K562 (cell line): ENCODE results near the gene IMPDH2. TPM values are rescaled to one million over a fixed set of nuclear protein-coding genes. Genes with fewer than 3 reads are reported as not detected.

Experiments
- ATAC-seq: fragments of 200-7000 bp; cut with Tn5 transposase; 3 replicates; pipeline ENCODE4 v1.9.1; 2020; ENCODE audit warnings: moderate library complexity
- BruUV-seq: library from RNA; stranded (reverse); fragments of 400-500 nt; replicated peaks from 2 replicates; lab custom pipeline; 2021; lab: Mats Ljungman, UMichigan
- CTCF ChIA-PET: fragments of 300-600 bp; formaldehyde crosslinking; extraction: SDS; loops from one replicate; lab custom pipeline; 2021; ENCODE audit warnings: low intra/inter-chr PET ratio; lab: Yijun Ruan, JAX
- POLR2A ChIA-PET: fragments of 300-600, 350-650 bp; sonication (Branson Sonifier 250); formaldehyde crosslinking; extraction: SDS; loops from one replicate; lab custom pipeline; 2021; ENCODE audit warnings: antibody characterized with exemption, inconsistent platforms; lab: Yijun Ruan, JAX
- DNase-seq, 4 experiments: peaks; one replicate each; pipeline versions ENCODE4 v3.0.0 to v3.0.0-alpha.2; 2011 to 2018; ENCODE audit warnings: low spot score in 3 of 4, mixed read lengths in 3 of 4; ENCODE audit errors: extremely low read depth in 1 of 4
- FAIRE-seq: peaks from 2 replicates; lab custom pipeline; 2011; peaks lifted over from hg19 to GRCh38; lab: Jason Lieb, UNC
- H2AFZ ChIP-seq: 2 replicates; pipeline ENCODE4 v1.6.0; 2011; ENCODE audit warnings: low read depth, low read length, control low read depth, inconsistent platforms
- H3K27ac ChIP-seq: fragments of 200-600 bp; 3 replicates; pipeline ENCODE4 v1.8.0; 2011; ENCODE audit warnings: low read depth, mild to moderate bottlenecking, control low read depth, inconsistent platforms, low read length, moderate library complexity, mixed read lengths; ENCODE audit errors: extremely low read depth
- H3K27me3 ChIP-seq, 2 experiments: fragments of 300-600 bp in 1 of 2; 2 replicates in 1 of 2; 3 replicates in 1 of 2; pipeline versions ENCODE4 v1.6.0 to v1.8.0; 2011; ENCODE audit warnings: inconsistent platforms in 2 of 2, low read length in 2 of 2, mild to moderate bottlenecking in 1 of 2, mixed read lengths in 1 of 2, moderate library complexity in 1 of 2; ENCODE audit not compliant: control insufficient read depth in 2 of 2, insufficient read depth in 2 of 2
- H3K36me3 ChIP-seq: fragments of 300-600 bp; 3 replicates; pipeline ENCODE4 v1.8.0; 2011; ENCODE audit warnings: mild to moderate bottlenecking, low read length, inconsistent platforms; ENCODE audit not compliant: control insufficient read depth, insufficient read depth
- H3K4me1 ChIP-seq, 2 experiments: fragments of 200-600 bp in 1 of 2; replicated peaks in 1 of 2; 2 replicates in 1 of 2; 3 replicates in 1 of 2; pipeline versions ENCODE4 v1.5.1 to v1.8.0; 2011; ENCODE audit warnings: inconsistent platforms in 2 of 2, low read length in 2 of 2, mild to moderate bottlenecking in 1 of 2, mixed read lengths in 1 of 2, moderate library complexity in 1 of 2; ENCODE audit not compliant: control insufficient read depth in 2 of 2, insufficient read depth in 2 of 2
- H3K4me2 ChIP-seq: 2 replicates; pipeline ENCODE4 v1.6.1; 2011; ENCODE audit warnings: low read length, control low read depth, inconsistent platforms, mixed read lengths; ENCODE audit not compliant: insufficient read depth
- H3K4me3 ChIP-seq: fragments of 200-600 bp; sonication (generic), shearing (Covaris generic); 2 replicates; pipeline ENCODE4 v1.5.1; 2016; ENCODE audit warnings: control low read depth, inconsistent platforms
- H3K79me2 ChIP-seq: fragments of 200-600 bp; 3 replicates; pipeline ENCODE4 v1.8.0; 2011; ENCODE audit warnings: low read length, inconsistent platforms; ENCODE audit not compliant: control insufficient read depth, insufficient read depth
- H3K9ac ChIP-seq, 2 experiments: 2 replicates each; pipeline versions ENCODE4 v1.6.0 to v1.6.1; 2011; ENCODE audit warnings: low read depth in 2 of 2, low read length in 2 of 2, control low read depth in 1 of 2, inconsistent platforms in 1 of 2, mild to moderate bottlenecking in 1 of 2, mixed read lengths in 1 of 2; ENCODE audit not compliant: insufficient read depth in 1 of 2
- H3K9me1 ChIP-seq: one replicate; pipeline ENCODE4 v1.6.0; 2011; ENCODE audit warnings: inconsistent platforms, mild to moderate bottlenecking, low read length, moderate library complexity; ENCODE audit not compliant: control insufficient read depth, insufficient read depth
- H3K9me3 ChIP-seq: replicated peaks from 2 replicates; pipeline ENCODE4 v1.5.1; 2011; ENCODE audit warnings: low read depth, low read length, inconsistent platforms; ENCODE audit not compliant: control insufficient read depth, insufficient read depth
- H4K20me1 ChIP-seq: replicated peaks from 2 replicates; pipeline ENCODE4 v1.6.1; 2011; ENCODE audit warnings: low read length, inconsistent platforms, mixed read lengths; ENCODE audit not compliant: control insufficient read depth, insufficient read depth
- CCNT2 ChIP-seq: IDR thresholded peaks from 2 replicates; pipeline ENCODE4 v1.6.1; 2011; ENCODE audit warnings: borderline replicate concordance, low read depth, mild to moderate bottlenecking, moderate library complexity, mixed read lengths, low read length; ENCODE audit not compliant: insufficient read length; ENCODE audit errors: extremely low read depth
- CTCF ChIP-seq, 3 experiments: IDR thresholded peaks in 2 of 3; conservative IDR thresholded peaks in 1 of 3; 2 replicates each; pipeline ENCODE4 v1.5.1; 2011 to 2012; ENCODE audit warnings: low read length in 3 of 3, mild to moderate bottlenecking in 3 of 3, control low read depth in 2 of 3, improper control_type of control experiment in 1 of 3, inconsistent platforms in 1 of 3, low read depth in 1 of 3, mixed read lengths in 1 of 3, moderate library complexity in 1 of 3; ENCODE audit not compliant: insufficient read depth in 2 of 3
- ELK1 ChIP-seq: sonication (generic); formaldehyde crosslinking; IDR thresholded peaks from 2 replicates; pipeline ENCODE4 v1.8.1; 2022; ENCODE audit warnings: missing genetic modification reagents
- LARP7 ChIP-seq: fragments of 450-650 bp; IDR thresholded peaks from 2 replicates; pipeline ENCODE4 v1.6.1; 2016
- NFXL1 ChIP-seq: fragments of 450-650 bp; formaldehyde crosslinking; IDR thresholded peaks from 2 replicates; pipeline ENCODE4 v1.4.0; 2021; ENCODE audit warnings: mild to moderate bottlenecking
- PREB ChIP-seq: sonication (generic); formaldehyde crosslinking; IDR thresholded peaks from 2 replicates; pipeline ENCODE4 v1.8.1; 2023; ENCODE audit warnings: mild to moderate bottlenecking, missing genetic modification reagents
- SNIP1 ChIP-seq: fragments of 450-650 bp; IDR thresholded peaks from 2 replicates; pipeline ENCODE4 v1.7.1; 2017; ENCODE audit warnings: low read depth, mild to moderate bottlenecking
- WGBS: fragments of 100-300 bp; shearing (Covaris generic); methylation state at CpG from one replicate; pipeline ENCODE4 v1.1.6; 2016; ENCODE audit warnings: low coverage, mixed read lengths; ENCODE audit not compliant: insufficient coverage; ENCODE audit errors: missing lambda C conversion rate; 5-methylcytosine and 5-hydroxymethylcytosine counted together
- in situ Hi-C: fragments of 300-500 bp; cut with MboI; formaldehyde crosslinking; loops from 4 replicates; pipeline ENCODE4 v1.15.0; 2018; ENCODE audit warnings: inconsistent platforms, mixed read lengths
- intact Hi-C: fragments of 100-400 bp; cut with micrococcal nuclease; formaldehyde crosslinking; loops from 2 replicates; pipeline ENCODE4 v1.14.2; 2022
- polyA plus RNA-seq, 8 experiments: library from polyadenylated mRNA; depleted of rRNA in 4 of 8; stranded (reverse) in 5 of 8; unstranded in 3 of 8; fragments of >200 nt; fragmentation: Nextera tagmentation in 2 of 8; fragmentation: Illumina TruSeq in 1 of 8; extraction: Ambion mirVana in 2 of 8; extraction: Trizol in 1 of 8; gene quantifications; 2 replicates each; pipeline versions ENCODE4 v1.2.1 to v1.2.3, GENCODE V29; 2011 to 2014; ENCODE audit warnings: inconsistent platforms in 1 of 8, missing spikeins in 1 of 8
- total RNA-seq, 7 experiments: library from RNA; depleted of rRNA in 6 of 7; stranded (reverse); fragments of >200 nt in 6 of 7; fragmentation: Illumina TruSeq in 2 of 7; extraction: Trizol in 2 of 7; gene quantifications; 2 replicates each; pipeline versions ENCODE4 v1.2.1 to v1.2.3, GENCODE V29; 2011 to 2021; ENCODE audit warnings: low replicate concordance in 1 of 7

The IMPDH2 gene
- total and polyA plus RNA-seq, 9 of the 15 experiments (the other 6 are each of a cell fraction or from before 2014, with no cell fraction given), result 318 to 507 (median 366) TPM

GRCh38 chr3:49001155-49001554, 28.0 kb downstream of the IMPDH2 start:
- H3K36me3 ChIP-seq, result no peaks in the 10 kb centered on the region
- no peaks in the 10 kb centered on the region for H4K20me1 ChIP-seq
- H3K27ac ChIP-seq, result no peak overlapping the region
- H2AFZ ChIP-seq, result no peak overlapping the region
- TF ChIP-seq CTCF (IDR thresholded peaks at IDR 0.05 in 2 of 3, conservative IDR thresholded peaks at IDR 0.05 in 1 of 3; ENCODE audit: insufficient read depth in 2 of 3, low read depth in 1 of 3, low read length in 3 of 3) (peak in 1 of 3 experiments; percentile 10; a peak in 1 of 6 replicates), PREB (CRISPR knock-in tag) (no peak), LARP7 (no peak), CCNT2 (no peak), SNIP1 (no peak), NFXL1 (CRISPR knock-in tag) (no peak), ELK1 (CRISPR knock-in tag) (no peak)
- ATAC-seq (0 out of 3 replicates have a peak, but pooled peaks have one; percentile 24), DNase-seq (no peak), FAIRE-seq (no peak)
- H3K9ac ChIP-seq, result no peak overlapping the region
- WGBS, result 29% methylated on average over 5 of the region's 6 CpGs
- H3K4me2 ChIP-seq, result no peak overlapping the region
- H3K27me3 ChIP-seq, result no peaks in the 10 kb centered on the region
- BruUV-seq, result no TSS peak
- POLR2A ChIA-PET, result interaction anchor here (0.8 kb wide), 1 partner anchor 10 kb away, joined by 4 read pairs; no protein-coding TSS in a partner anchor
- CTCF ChIA-PET, result no interaction called here
- in situ Hi-C loops, result no loop called here
- H3K4me3 ChIP-seq, result no peak overlapping the region
- H3K4me1 ChIP-seq, result peaks cover 13 to 27% of the 10 kb centered on the region in 2 experiments; a peak in 4 of 5 replicates
- intact Hi-C loops, result no loop called here
- peaks cover under 1% of the 10 kb centered on the region; the same call in 1 of the 3 replicates for H3K79me2 ChIP-seq
- H3K9me1 ChIP-seq, result no peaks in the 10 kb centered on the region
- no peaks in the 10 kb centered on the region for H3K9me3 ChIP-seq
